ENCODE results near the gene NR1H4. TPM values are rescaled to one million over a fixed set of nuclear protein-coding genes. Genes with fewer than 3 reads are reported as not detected.
"Not testable (repeated sequence)": the region's sequence is repeated elsewhere in the genome, so short reads cannot be mapped to it uniquely, and the experiment has no call there.

Gene NR1H4
- total RNA-seq = under 0.01 TPM in 1 of 2 replicates, not detected in the other

- no peak for TF ChIP-seq CTCF (IDR thresholded peaks at IDR 0.05; ENCODE audit: insufficient read depth, low read depth, low read length)
- no peak within 1 kb of the TSS for H3K4me3 ChIP-seq (ENCODE audit: low read depth, low read length)
- peak; percentile 60 for DNase-seq (ENCODE audit: low read depth)
These were observed at the start of gene NR1H4 for GRCh38 chr12:100473716-100474150. NR1H4 (plus strand) TSS chr12:100473866; CDS start chr12:100493324, 19,458 bp downstream.

GRCh38 chr12:100426145-100426544 lies 47.5 kb upstream of the NR1H4 start:
- H3K4me3 ChIP-seq (ENCODE audit: low read depth, low read length) = no peak overlapping the region
- no peak for TF ChIP-seq CTCF (IDR thresholded peaks at IDR 0.05; ENCODE audit: insufficient read depth, low read depth, low read length)
- DNase-seq (ENCODE audit: low read depth) = no peak

- TF ChIP-seq CTCF (IDR thresholded peaks at IDR 0.05; ENCODE audit: insufficient read depth, low read depth, low read length) = no peak
- DNase-seq (ENCODE audit: low read depth) = peak; percentile 18
- H3K4me3 ChIP-seq (ENCODE audit: low read depth, low read length) = no peak overlapping the region
These were observed 46.6 kb upstream of the NR1H4 start for GRCh38 chr12:100427078-100427477.

GRCh38 chr12:100430251-100430650 lies 43.4 kb upstream of the NR1H4 start:
- not testable (repeated sequence) for H3K4me3 ChIP-seq (ENCODE audit: low read depth, low read length); DNase-seq (ENCODE audit: low read depth)

- no peak for TF ChIP-seq CTCF (IDR thresholded peaks at IDR 0.05; ENCODE audit: insufficient read depth, low read depth, low read length)
- DNase-seq (ENCODE audit: low read depth) = no peak
- H3K4me3 ChIP-seq (ENCODE audit: low read depth, low read length) = no peak overlapping the region
These were observed 40.0 kb upstream of the NR1H4 start for GRCh38 chr12:100433701-100434100.

- TF ChIP-seq CTCF (IDR thresholded peaks at IDR 0.05; ENCODE audit: insufficient read depth, low read depth, low read length) = no peak
- DNase-seq (ENCODE audit: low read depth) = no peak
- no peak overlapping the region for H3K4me3 ChIP-seq (ENCODE audit: low read depth, low read length)
These were observed 39.5 kb upstream of the NR1H4 start for GRCh38 chr12:100434177-100434576.

- DNase-seq (ENCODE audit: low read depth) = no peak
- no peak for TF ChIP-seq CTCF (IDR thresholded peaks at IDR 0.05; ENCODE audit: insufficient read depth, low read depth, low read length)
- H3K4me3 ChIP-seq (ENCODE audit: low read depth, low read length) = no peak overlapping the region
These were observed 37.7 kb upstream of the NR1H4 start for GRCh38 chr12:100435957-100436356.

All from fibroblast of villous mesenchyme (primary cell).